GM19099 (cell line): ENCODE results near the gene ADARB2.

ENCODE experiments used
- POLR2A ChIP-seq: IDR thresholded peaks from 3 replicates; pipeline ENCODE4 v1.6.1; 2011; ENCODE audit warnings: low read depth; ENCODE audit not compliant: insufficient read length; ENCODE audit errors: extremely low read depth

The ADARB2 gene

DNA sequence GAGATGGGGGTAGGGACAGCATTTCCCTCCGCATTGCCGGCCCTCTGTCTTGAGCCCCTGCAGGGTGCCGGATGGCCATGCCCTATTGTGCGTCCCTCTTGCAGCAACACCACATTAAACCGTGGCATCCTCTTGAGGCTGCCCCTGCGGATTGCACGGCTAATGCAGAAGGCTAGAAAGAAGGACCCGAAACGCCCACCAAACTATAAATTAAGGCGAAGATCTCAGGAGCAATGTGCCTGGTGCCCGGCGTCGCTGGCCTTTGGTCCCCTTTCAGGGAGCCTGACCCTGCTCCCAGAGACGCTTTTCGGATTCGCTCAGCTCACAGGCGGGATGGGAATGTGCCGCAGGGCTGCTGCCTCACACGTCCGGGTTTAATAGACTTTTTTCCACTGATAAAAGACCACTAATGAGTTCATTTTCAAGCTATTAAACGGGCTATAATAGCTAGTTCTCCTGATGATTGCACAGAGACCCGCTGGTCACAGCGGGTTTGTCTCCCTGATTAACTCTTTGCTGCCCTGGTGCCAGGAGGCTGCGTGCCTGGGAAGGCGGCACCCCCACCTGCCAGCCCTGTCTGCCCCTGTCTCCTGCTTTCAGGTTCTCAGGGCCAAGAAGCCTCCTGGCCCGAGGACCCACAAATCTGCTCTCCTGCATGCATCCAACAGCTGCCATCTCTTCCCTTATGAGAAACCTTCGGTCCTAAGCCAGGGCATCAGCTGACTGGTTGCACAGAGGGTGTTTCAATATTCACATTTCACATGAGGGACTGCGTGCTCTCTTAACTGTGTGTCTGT lies 128.3 kb downstream of the ADARB2 start:
- TF ChIP-seq POLR2A: no peak

DNA sequence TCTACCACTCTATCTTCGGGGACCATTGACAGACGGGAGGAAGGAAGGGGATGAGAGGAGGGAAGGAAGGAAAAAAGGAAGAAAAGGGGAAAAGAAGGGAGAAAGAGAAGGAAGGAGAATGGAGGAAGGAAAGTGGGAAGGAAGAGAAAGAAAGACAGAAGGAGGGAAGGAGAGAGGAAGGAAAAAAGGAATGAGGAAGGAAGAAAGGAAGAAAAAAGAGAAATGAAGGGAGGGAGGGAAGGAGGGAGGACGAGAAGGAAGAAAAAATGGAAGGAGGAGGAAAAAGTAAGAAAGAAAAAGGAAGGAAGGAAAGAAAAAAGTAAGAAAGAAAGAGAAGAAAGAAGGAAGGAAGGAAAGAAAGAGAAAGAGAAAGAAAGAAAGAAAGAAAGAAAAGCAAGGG lies 128.9 kb downstream of the ADARB2 start:
- TF ChIP-seq POLR2A: no peak

DNA sequence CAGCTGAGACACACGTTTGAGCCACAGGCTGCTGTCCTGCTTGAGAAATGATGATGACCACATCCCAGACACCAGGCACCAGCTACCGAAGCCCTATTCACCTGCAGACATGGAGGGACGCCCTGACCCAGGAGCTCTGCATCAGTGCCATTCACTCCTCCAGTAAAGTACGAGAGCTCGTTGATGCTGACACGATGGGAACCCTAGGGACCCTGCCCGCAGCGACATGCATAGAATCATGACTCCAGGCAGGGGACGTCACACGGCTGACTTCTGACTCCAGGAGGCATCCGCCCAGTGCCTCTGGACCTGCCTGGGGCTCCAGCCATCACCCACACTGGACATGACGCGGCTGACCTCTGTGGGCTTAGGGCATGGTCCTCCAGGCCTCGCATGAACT lies 129.9 kb downstream of the ADARB2 start:
- TF ChIP-seq POLR2A: no peak

DNA sequence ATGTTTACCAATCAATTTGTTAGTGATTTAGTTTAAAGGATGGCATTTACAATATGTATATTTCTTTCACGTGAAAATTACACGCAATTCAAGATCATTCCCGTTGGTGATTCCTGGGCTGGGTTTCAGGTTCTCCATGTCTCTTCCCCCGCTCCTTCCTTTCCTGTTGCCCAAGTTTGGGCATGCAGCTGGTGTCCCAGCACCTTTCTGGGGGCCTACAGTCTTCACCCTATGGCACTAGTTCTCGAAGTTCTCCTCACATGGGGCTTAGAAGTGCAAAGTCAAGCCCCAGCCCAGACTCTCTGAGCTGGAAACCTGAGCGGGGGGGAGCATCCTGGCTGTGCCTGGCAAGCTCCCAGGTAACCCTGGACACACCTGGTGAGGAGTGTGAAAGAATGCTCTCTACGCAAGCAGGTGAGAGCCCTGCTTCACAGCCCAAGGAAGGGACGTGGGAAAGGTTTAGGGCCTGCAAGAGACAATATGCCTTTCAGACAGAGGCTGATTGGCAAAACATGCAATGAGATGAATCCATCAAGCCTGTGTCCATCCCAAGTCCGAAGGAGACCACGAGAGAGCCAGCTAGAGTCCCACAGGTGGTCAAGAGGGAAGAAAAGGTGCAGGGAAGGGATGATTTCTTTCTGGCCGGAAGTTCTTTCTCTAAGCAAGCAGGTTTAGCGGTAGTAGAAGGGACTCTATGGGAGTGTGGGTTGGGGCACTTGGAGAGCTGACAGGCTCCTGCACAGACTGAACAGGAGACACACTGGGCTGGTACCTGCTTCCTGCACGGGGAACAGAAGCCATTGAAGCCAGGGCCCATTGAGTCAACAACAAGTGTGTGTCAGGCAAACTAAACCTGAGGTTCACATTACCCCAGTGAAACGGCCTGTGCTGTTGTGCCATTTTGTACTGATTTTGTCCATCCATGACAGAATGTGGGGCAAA lies 131.1 kb downstream of the ADARB2 start:
- no peak for TF ChIP-seq POLR2A

DNA sequence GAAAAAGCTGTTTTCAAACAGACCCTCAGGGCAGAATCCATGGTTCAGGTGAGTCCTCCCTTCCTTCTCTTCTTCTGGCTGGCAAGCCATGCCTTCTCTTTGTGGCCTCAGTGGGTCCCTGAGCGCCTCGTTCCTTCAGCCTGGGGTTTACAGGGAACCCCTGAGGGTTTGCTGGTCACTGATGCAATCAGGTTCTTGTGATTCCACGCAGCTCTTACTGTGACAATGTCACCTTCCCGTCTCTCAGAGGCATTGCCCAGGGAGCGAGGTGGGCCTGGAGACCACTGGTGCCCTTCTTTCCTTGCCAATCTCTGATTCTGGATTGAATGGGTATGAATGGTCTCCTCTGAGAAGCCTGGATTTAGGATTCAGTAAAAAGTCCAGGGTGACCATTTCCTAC lies 132.2 kb downstream of the ADARB2 start:
- no peak for TF ChIP-seq POLR2A

DNA sequence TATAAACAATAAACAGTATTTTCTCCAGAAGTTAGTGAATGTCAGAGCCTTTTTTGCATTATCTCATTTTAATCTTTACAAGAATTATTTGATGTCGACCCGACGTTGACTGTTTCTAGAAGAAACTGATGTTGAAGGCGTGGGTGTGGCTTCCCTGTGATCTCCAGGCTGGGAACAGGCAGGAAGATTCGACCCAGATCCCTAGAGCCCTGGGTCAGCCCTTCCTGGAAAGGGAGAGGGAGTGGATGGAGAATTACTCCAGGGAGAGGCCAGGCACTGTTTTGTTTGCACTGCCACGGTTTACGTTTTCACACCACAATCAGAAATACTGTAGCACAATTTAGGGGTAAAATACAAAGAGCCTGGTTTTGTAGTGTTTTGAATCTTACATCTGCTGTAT lies 133.1 kb downstream of the ADARB2 start:
- TF ChIP-seq POLR2A: no peak

DNA sequence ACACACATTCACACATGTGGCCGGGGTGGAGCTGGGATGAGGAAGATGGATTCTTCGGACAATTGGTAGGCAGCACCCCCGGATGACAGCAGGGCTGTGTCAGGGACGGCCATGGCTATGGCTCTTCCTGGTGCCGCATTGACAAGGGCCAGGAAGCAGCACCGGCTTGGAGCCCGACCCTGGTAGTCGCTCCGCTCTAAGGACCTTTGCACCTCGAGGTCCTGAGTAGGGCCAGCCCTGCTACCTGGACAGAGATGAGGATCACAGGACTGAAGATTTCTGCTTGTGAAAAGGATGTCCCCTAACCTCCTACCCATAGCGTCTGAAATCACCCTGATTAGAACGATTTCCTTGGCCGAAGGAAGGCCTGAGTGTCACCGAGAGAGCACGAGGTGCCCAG lies 134.1 kb downstream of the ADARB2 start:
- no peak for TF ChIP-seq POLR2A

DNA sequence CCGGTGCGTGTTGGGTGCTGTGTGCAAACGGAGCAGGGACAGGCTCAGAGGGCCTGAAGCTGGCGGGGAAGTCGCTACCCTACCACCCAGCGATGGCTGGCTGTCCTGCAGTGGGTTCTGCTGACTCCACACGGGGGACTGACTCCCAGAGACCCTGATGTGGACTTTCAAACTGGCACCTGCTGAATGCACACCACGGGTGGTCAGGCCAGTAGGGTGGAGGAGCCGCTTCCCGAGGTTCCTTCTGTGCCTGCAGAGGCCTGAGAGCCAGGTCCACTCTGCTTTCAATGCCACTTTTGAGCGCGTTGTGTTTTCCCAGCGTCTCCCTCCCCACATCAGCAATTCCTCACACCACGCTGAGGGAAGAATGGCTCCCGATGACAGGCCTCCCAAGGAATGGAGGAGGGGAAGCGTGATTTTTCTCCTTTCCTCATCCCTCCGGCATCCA lies 135.3 kb downstream of the ADARB2 start:
- no peak for TF ChIP-seq POLR2A

DNA sequence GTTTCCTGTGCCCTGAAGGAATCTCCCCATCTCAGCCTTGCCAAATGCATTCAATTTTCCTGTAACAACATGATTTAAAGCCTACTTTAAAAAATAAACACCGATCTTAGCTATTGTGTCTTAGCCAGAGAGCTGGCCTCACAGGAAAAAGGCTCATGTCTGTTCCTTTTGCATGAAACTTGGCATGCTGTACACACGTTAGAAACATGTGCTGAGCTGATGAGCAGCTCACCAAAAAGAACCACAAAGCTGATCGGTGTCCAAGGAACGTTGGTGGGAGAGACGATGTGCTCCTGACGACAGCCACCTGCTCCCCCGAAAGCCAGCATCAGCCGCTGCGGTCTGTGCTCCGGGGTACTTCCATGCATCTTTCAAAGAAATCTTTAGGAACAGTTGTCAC lies 135.9 kb downstream of the ADARB2 start:
- no peak for TF ChIP-seq POLR2A

DNA sequence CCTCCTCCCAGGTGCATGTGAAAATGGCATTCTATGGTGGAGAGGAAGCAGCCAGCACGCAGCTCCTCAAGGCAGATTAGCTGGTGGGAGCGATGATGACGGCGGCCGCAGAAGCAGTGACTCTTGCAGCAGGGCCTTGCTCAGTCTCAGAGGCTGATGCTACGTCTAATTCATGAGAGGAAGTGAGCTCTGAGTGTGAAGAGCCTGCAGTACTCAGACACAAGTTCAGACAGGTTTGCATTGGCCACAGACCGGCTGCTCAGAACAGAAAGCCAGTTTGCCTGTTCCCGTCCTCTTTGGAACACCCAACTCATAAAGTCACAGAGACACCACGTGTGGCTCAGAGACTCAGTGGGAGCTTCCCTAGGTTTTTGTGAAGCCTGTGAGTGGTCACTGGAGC lies 136.5 kb downstream of the ADARB2 start:
- TF ChIP-seq POLR2A: no peak

DNA sequence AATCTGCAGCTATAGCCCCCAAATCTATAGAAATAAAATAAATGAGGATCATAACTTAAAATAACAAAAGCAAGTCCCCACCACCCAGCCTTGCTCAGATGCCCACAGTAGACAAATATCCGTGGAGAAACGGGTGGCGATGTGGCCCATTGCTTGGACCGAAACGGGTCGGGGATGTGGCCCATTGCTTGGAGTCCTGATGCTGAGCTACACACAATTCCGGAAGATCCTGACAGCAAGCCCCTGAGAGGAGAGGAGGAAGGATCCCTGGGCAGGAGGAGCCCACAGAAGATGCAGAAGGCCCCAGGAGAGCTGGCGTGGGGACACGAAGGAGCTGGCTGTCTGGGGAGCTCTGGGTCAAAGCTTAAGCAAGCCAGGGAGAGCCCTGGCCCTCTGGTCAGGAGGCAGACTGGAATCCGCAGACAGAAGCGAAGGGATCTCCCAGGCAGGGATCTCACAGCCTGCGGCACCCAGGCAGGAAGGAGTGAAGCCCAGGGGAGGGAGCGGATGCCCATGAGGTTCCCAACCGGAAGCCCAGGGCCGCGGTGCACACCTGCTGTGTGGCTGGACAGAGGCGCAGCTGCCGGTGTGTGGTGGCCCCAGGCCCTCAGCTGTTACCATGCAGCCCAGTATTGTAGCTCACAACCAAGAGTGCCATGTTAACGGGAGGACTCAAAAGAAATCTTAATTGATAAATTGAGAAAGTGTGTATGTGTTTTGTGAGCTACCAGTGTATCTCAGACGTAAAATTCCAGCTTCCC lies 138.8 kb downstream of the ADARB2 start:
- no peak for TF ChIP-seq POLR2A

DNA sequence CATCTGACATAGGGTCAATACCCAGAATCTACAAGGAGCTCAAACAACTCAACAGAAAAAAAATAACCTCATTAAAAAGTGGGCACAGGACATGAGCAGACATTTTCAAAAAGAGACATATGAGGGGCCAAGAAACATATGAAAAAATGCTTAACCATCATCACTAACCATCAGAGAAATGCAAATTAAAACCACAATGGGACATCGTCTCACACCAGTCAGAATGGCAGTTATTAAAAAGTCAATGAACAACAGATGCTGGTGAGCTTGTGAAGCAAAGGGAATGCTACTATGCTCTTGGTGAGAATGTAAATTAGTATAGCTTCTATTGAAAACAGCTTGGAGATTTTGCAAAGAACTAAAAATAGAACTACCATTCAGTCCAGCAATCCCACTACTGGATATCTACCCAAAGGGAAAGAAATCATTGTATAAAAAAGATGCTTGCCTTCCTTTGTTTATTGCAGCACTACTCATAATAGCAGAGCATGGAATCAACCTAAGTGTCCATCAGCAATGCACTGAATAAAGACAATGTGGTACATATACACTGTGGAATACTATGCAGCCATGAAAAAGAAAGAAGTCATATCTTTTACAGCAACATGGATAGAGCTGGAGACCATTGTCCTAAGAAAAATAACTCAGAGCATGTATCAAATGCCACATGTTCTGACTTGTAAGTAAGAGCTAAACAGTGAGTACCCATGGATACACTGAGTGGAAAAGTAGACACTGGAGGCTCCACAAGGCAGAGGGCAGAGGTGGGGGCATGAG lies 139.8 kb downstream of the ADARB2 start:
- TF ChIP-seq POLR2A: no peak

DNA sequence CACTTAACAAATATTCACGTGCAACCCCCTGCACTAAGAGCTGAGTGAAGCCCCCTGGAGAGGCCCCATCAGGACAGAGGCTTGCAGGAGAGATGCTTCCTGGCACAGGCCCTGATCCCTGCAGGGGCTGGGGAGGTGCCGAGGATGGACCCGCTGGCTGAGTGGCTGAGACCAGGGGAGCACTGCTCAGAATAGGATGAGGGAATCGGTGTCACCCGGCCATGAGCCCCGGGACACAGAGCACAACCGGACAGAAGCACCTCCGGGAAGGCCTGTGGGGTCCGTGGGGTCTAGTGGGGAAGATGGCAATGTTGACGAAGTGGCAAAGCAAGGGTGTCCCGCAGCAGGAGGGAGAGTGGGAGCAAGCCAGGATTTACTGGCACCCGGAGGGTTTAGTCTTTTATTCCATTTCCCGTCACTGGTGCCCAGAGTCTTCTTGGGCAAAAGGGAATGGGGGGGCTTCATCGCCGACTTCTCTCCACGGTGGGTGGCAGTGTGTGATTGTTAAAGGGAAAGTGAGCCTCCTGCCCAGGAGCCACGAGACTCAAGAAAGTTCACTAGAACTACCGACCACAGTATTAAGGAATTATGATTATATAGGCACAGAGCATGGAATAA lies 140.7 kb downstream of the ADARB2 start:
- no peak for TF ChIP-seq POLR2A

DNA sequence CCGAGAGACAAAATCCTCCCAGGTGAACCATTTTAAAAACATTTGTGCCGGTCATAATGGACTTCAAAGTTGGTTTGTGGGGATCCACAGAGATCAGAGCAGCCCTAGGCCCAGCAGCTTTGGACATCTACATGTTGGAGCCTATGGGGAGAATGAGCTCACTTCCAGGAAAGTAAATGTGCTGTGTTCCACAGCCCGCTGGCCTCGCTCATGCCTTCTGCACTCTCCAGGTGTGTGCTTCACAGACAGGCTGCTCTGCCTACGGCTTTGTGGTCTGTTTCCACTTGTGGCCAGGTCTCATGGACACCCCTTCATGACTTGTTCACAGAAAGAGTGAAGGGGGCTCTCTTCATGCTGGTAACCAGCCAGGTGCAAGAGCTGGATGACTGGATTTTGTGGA lies 141.6 kb downstream of the ADARB2 start:
- no peak for TF ChIP-seq POLR2A
